Testis (tissue), 2 donors: ENCODE results near the gene CELSR1.

Experiments
- CTCF ChIP-seq, 3 experiments: fragments of 450-650 bp in 2 of 3; fragments of 200-600 bp in 1 of 3; sonication (generic) in 1 of 3; IDR thresholded peaks; one replicate each; pipeline ENCODE4 v1.5.1; 2016 to 2019; ENCODE audit warnings: antibody characterized with exemption in 3 of 3, mild to moderate bottlenecking in 2 of 3, moderate library complexity in 1 of 3
- POLR2A ChIP-seq: fragments of 450-650 bp; IDR thresholded peaks from one replicate; pipeline ENCODE4 v1.6.1; 2017; ENCODE audit warnings: antibody characterized with exemption, mild to moderate bottlenecking, moderate library complexity

- no peak for TF ChIP-seq POLR2A
- no peak for TF ChIP-seq CTCF (IDR thresholded peaks at IDR 0.05)
These were observed 164.3 kb downstream of the CELSR1 start for GRCh38 chr22:46373159-46373558.
